SKM-1 (cell line): ENCODE results near the gene SRBD1.
A peak's percentile ranks its signal among the peaks of the same experiment; 100 is the strongest.

Source experiments
- DNase-seq: peaks from one replicate; lab custom pipeline; 2025; ENCODE audit not compliant: unreplicated experiment; lab: John Stamatoyannopoulos, UW

Gene SRBD1

GRCh38 chr2:45470531-45470930, 140.5 kb downstream of the SRBD1 start:
- DNase-seq: no peak

DNA sequence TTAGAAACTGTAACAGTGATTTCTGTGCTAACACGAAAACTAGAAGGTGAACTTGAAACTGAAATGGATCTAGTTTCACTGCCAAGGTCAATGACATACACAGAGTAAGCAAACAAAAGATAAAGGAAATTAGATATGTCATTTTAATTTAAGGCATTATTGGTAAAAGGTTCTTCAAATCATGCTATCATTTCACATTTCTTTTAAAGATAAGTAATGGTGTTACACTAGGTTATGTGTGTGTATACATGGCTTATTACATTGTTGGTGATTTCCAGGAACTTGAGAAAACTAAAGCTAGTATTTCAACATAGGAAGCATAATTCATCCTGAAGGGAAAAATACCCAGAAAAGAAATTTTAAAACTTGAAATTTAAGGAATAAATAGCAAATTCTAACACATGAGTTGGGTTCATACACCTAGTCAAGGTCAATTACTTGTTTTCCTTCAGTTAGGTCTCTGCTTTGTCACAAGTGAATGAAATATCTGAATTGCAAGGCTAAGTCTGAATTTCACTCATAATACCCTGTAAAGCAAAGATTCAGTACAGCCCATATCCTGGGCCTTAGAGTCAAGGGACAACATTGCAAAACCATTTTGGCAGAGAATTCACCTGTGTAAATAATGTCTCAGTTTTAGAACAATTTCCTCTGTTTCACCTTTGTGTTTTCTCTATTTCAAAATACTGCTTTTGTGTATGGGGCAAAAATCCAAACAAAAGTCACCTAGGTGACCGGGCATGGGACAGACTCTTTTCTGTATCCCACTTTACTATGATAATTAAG, 141.6 kb downstream of the SRBD1 start:
- no peak for DNase-seq

DNA sequence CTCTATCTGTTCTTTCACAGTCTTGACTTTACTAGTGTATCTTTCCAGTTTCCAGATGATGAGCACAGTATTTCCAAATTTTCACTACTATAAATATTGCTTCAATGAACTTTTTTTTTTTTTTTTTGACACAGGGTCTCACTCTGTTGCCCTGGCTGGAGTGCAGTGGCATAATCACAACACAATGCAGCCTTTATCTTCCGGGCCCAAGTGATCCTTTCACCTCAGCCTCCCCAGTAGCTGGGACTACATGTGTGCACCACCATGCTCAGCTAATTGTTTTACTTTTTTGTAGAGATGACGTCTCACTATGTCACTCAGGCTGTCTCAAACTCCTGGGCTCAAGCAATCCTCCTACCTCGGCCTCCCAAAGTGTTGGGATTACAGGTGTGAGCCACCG, 142.8 kb downstream of the SRBD1 start:
- no peak for DNase-seq

DNA sequence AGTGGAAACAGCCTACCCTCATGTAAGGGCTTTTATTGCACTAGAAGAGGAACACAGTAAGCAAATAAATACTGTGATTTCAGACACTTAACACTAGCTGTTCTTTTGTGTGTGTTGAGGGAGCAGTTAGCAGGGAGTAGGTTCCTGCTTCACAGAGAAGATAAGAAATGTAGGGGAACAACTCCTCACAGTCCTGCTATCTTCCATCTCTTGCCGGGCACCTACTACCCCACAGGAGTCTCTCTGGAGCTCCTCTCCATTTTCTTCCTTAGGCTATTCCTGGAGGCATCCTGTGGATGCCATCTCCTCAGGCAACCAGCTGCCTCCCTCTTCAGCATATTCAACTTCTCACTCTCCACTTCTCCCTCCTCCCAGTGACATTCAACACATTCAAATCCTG, 145.0 kb downstream of the SRBD1 start:
- no peak for DNase-seq

DNA sequence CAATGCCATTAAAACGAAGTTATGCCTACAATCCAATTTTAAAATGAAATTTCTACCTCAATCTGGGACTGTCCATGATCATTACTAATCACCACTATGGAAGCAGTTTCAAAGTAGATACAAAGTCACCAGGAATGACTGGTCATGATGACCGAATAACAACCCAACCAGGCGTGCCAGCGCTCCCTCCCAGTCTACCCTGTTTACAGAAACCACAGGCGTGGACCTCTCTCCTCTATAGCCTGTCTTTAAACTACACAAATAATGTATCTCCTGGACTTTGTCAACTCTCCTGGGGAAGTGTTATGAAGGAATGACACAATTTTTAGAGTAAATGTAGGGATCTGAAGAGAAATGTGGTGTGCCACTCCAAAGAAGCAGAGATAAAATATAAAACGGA, 150.2 kb downstream of the SRBD1 start:
- DNase-seq: no peak

DNA sequence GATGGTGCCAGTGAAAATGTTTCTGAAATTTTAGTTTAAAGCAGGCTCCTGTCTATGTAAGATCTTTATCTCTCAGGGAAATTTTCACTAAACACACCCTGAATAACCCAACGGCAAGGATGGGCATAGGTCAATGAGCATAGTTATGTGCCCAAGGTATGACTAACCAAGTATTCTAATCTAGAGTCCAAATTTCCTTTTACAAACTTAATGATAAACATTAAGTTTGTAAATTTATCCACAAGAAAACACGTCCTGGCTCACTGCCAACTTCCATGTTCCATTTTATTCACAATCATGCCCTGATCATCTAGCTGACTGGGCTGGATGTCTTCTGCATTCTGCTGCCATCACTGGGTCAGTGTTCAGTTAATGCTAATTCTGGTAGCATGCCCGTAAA, 151.2 kb downstream of the SRBD1 start:
- no peak for DNase-seq

GRCh38 chr2:45458909-45459563, 152.0 kb downstream of the SRBD1 start:
- peak; percentile 20 for DNase-seq

DNA sequence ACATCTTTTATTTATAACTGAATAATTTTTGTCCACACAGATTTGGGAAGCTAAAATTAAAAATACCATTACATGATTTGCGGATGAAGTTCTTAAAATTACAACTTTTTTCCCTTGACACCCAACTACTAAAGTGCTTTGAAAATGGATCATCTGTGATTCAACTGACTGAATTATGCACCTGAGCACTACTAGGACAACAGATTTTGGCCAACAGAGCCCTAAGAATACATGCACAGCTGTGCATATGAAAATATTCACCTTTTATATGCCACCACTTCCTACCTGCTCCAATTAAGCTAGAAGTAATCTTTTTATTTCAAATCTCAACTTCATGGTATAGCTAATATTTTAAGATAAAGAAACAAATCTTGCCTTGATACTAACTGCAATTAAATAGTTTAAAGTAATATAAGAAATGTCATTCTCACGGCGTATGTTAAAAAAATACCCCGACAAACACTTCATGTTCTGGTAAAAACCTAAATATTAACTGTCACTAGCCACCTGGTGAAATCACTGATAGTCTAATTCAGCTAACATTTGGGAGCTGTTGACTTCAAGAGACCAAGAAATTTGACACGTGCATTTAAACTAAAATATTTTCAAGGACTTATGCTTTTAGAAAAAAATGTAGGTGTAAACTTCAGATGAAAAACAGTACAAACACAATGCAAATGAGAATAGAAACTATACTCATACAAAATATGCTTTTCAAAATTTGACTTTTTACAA, 153.7 kb downstream of the SRBD1 start:
- DNase-seq: no peak

DNA sequence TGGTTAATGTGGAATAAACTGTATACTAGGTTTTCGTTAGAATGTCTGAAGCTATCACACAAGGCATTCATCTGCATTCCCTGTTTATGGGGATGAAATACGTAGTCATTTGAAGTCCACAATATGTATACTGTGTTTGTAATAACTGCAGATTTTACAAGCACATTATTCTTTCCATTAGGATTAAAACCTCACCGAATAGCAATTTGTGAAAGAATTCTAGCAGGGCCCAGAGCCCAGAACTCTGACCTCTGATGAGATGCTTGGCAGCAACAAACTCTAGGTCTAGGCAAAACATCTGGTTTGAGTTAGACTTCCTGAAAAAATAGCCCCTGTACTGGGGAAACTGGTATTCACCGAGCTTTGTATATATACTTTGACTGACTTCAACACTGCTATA, 158.2 kb downstream of the SRBD1 start:
- DNase-seq: no peak

- no peak for DNase-seq
Observed at GRCh38 chr2:45450634-45451033, 160.4 kb downstream of the SRBD1 start.

DNA sequence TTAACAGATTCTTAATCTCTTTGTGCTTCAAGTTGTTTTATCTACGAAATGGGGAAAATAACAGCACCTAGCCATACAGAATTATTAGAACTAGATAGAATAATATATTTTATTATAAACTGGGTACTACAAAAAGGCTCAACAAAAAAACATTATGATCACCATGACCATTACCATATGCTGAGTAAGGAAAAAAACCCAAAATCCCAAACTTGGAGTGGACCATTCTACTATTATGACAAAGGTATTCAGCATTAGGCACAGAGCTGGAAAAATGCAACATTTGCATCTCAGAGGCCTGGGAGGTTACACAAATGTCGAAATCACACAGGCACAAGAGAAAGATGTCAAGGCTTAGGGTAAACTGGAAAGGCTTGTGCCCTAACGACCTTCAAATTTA, 162.8 kb downstream of the SRBD1 start:
- DNase-seq: no peak

GRCh38 chr2:45446016-45446415, 165.1 kb downstream of the SRBD1 start:
- DNase-seq: no peak

- DNase-seq: no peak
Observed at GRCh38 chr2:45445037-45445436, 166.0 kb downstream of the SRBD1 start.

DNA sequence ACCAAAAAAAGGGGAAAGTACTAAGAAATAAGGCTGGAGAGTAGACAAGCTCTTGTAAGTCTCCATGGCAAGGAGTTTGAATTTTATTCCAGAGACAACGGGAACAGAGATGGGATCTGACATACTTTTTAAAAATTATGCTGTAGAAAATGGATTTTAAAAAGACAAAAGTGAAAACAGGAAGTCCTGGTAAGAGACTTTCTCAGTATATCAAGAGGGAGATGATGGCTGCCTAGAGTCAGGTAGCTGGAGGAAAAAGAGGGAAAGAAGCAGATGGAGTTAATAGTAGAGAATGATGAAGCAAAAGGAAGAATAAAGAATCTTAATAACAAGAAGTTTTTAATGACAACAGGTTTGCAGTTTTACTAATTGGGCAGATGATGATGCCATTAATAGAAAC, 168.1 kb downstream of the SRBD1 start:
- DNase-seq: no peak

DNA sequence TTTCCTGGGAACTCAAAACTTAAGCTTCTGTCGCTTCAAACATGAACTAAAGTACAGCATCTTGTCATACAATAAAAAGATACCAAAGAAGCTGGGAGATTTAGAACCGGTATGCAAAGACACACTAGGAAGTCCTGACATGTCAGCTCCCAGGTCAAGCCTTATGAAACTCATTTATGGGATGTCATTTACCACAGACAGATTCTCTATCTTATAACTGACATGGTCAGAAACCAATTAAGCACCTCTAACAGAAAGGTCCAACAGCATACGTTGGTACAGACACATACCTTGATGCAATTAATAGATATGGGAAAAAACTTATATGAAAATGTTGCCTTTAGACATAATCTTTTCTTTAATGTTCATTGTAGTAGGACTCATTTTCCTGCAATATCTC, 169.0 kb downstream of the SRBD1 start:
- DNase-seq: no peak

- DNase-seq: no peak
Observed at GRCh38 chr2:45441571-45441970, 169.5 kb downstream of the SRBD1 start.

GRCh38 chr2:45439788-45440773, 171.0 kb downstream of the SRBD1 start:
- DNase-seq: no peak

GRCh38 chr2:45438872-45439665, 172.0 kb downstream of the SRBD1 start:
- no peak for DNase-seq

DNA sequence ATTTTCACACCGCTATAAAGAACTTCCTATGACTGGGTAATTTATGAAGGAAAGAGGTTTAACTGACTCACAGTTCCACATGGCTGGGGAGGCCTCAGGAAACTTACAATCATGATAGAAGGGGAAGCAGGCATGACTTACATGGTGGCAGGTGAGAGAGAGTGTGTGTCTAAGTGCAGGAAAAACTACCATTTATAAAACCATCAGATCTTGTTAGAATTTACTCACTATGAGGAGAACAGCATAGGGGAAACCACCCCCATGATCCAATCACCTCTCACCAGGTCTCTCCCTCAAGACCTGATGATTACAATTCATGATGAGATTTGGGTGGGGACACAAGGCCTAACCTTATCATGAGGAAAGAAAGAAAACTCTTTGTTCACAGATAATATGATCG, 174.6 kb downstream of the SRBD1 start:
- DNase-seq: no peak

GRCh38 chr2:45435316-45435715, 175.8 kb downstream of the SRBD1 start:
- no peak for DNase-seq
